ENCODE data around the gene CHD5.

CHD5 gene

GRCh38 chr1:6174621-6175410 lies 5.3 kb downstream of the CHD5 start:
- TF ChIP-seq ZFP3 (CRISPR knock-in tag; IDR thresholded peaks at IDR 0.05) (no peak), RARB (CRISPR knock-in tag; IDR thresholded peaks at IDR 0.05) (no peak), BACH2 (CRISPR knock-in tag; IDR thresholded peaks at IDR 0.05; ENCODE audit: borderline replicate concordance) (no peak), PATZ1 (CRISPR knock-in tag; IDR thresholded peaks at IDR 0.05; ENCODE audit: borderline replicate concordance) (no peak), CSRNP3 (CRISPR knock-in tag; IDR thresholded peaks at IDR 0.05) (no peak), ISL1 (CRISPR knock-in tag; IDR thresholded peaks at IDR 0.05) (no peak), TSHZ2 (CRISPR knock-in tag; IDR thresholded peaks at IDR 0.05) (no peak), ZC3H10 (CRISPR knock-in tag; IDR thresholded peaks at IDR 0.05) (no peak), ESRRG (CRISPR knock-in tag; IDR thresholded peaks at IDR 0.05) (no peak), ZNF70 (CRISPR knock-in tag; IDR thresholded peaks at IDR 0.05) (no peak), ZNF8 (CRISPR knock-in tag; IDR thresholded peaks at IDR 0.05) (no peak), ZFP30 (CRISPR knock-in tag; IDR thresholded peaks at IDR 0.05) (no peak), CREB5 (CRISPR knock-in tag; IDR thresholded peaks at IDR 0.05; ENCODE audit: low read depth) (no peak), PPARA (CRISPR knock-in tag; IDR thresholded peaks at IDR 0.05; ENCODE audit: borderline replicate concordance) (no peak), TCF4 (CRISPR knock-in tag; IDR thresholded peaks at IDR 0.05; ENCODE audit: borderline replicate concordance) (no peak), GLIS3 (CRISPR knock-in tag; IDR thresholded peaks at IDR 0.05) (no peak), OSR1 (CRISPR knock-in tag; IDR thresholded peaks at IDR 0.05) (no peak)

GRCh38 chr1:6172549-6172948 lies 7.6 kb downstream of the CHD5 start:
- TF ChIP-seq CSDC2 (CRISPR knock-in tag; IDR thresholded peaks at IDR 0.05): no peak
- no peak for TF ChIP-seq ZFP30 (CRISPR knock-in tag; IDR thresholded peaks at IDR 0.05)
- no peak for TF ChIP-seq TOX (CRISPR knock-in tag; IDR thresholded peaks at IDR 0.05; ENCODE audit: borderline replicate concordance)
- no peak for TF ChIP-seq ZNF8 (CRISPR knock-in tag; IDR thresholded peaks at IDR 0.05)
- TF ChIP-seq CSRNP3 (CRISPR knock-in tag; IDR thresholded peaks at IDR 0.05): no peak
- TF ChIP-seq ZC3H10 (CRISPR knock-in tag; IDR thresholded peaks at IDR 0.05): no peak
- no peak for TF ChIP-seq TSHZ2 (CRISPR knock-in tag; IDR thresholded peaks at IDR 0.05)
- no peak for TF ChIP-seq GLIS3 (CRISPR knock-in tag; IDR thresholded peaks at IDR 0.05)
- TF ChIP-seq ZFP3 (CRISPR knock-in tag; IDR thresholded peaks at IDR 0.05): no peak
- no peak for TF ChIP-seq ZNF70 (CRISPR knock-in tag; IDR thresholded peaks at IDR 0.05)
- no peak for ATAC-seq

More at GRCh38 chr1:6174621-6175410, 5.3 kb downstream of the CHD5 start:
- no peak for ATAC-seq

Data from SK-N-SH treated with all-trans-retinoic acid at 6 μM for 48 hours (cell line).